ENCODE results near the gene NKX1-2.

The NKX1-2 gene

DNA sequence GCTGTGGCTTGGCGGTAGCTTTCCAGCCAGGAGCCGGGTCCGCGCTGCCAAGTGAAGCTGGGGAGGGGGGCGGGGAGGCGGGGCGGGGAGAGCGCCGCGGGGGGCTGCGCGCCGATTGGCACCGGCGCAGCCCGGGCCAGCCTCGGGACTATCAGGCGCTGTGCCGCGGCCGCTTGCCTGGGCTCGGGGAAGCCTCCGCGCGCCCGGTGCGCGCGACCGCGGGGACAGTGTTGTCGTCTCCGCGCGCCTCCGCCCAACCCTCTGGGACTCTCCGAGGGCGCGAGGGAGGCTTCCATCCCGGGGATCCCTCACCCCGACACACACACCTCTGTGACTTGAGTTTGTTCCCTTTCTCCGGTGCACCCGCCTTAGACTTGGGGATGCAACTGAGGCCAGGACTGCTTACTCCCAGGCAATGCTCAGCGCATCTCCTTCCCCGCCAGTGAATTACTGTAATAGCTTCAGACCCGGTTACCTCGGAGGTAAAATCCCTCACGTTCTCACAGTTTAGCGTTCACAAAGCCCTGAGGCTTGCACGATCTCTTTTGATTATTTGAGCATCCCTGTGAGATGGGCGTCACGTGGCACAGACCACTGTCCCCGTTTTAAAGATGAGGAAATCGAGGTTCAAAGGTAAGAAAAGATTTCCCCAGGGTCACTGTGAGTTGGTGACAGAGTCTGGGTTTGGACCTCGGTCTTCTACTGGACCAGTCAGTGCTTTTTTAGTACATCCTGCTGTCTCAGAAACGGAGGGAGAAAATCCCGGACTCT, at the start of gene NKX1-2:
Gene NKX1-2 (minus strand): TSS at position 24 of the 771 bp plus-strand sequence. CDS start 92 bp downstream, outside the sequence.
- in situ Hi-C loops (cut with MboI; ENCODE audit: low sequenced_read_pairs) = no loop called here

DNA sequence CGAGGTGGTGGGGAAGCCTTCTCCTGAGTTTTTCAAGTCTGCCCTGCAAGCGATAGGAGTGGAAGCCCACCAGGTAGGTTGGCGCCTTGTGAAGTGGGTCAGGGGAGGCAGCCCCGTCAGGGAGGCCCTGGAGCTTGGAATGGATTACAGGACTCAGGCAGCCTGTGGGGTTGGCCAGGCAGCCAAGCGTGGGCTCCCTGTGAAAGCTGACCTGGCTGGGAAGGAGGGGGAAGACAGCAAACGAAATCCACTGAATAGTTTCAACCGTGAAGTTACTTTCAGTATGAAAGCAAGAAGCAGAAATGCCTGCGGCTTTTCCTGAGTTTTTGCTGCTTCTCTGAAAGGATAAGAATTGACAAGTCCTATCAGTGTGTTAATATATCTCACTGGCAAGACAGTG, 48.2 kb upstream of the NKX1-2 start:
- in situ Hi-C loops (cut with MboI; ENCODE audit: low sequenced_read_pairs) = no loop called here

DNA sequence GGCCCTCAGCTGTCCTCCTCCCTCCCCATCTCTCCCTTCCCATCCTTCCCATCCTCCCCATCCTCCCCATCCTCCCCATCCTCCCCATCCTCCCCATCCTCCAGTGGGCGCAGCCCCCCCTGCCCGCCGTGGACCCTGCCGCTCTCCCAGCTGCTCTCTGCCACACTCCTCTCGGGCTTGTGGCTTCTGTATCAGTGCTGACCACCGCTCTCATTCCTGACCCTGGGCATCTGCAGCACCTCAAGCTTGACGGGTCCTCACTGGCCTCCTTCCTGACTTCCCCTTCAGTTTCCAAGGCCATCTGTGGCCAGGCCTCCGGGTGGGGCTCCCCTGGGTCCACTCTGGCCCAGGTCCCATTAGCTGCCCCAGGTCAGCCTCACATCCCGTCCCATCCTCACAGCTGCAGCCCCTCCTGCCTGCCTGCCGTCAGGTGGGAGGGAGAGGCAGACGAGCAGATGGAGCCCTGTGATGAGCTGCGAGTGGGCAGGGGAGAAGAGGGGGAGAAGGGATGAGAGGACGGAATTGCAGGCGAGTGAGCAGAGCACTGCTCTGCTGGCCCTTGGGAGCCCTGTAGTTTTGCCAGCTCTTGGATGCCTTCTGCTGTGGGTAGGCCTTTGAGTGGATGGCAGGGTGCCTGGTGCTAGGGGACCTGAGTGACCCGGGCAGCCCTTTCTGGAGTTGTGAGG, 47.5 kb upstream of the NKX1-2 start:
- in situ Hi-C loops (cut with MboI; ENCODE audit: low sequenced_read_pairs) = no loop called here

DNA sequence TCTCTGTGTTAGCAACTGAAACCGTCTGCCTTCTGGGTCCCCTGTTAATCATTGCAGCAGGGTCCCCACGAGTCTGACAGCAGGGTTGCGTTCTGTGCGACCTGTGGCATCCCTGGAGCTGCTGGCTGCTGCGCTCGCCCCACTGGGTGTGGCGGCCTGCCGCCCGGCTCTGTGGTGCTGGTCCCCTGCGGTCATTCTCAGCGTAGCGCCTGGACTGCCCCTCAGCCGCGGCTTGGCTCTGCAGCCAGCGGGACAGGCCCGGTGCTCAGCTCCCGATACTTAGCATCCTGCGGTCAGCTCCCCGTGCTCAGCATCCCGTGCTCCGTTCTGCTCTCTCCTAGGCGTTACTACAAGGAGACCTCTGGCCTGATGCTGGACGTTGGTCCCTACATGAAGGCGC, 46.8 kb upstream of the NKX1-2 start:
- in situ Hi-C loops (cut with MboI; ENCODE audit: low sequenced_read_pairs) = no loop called here

DNA sequence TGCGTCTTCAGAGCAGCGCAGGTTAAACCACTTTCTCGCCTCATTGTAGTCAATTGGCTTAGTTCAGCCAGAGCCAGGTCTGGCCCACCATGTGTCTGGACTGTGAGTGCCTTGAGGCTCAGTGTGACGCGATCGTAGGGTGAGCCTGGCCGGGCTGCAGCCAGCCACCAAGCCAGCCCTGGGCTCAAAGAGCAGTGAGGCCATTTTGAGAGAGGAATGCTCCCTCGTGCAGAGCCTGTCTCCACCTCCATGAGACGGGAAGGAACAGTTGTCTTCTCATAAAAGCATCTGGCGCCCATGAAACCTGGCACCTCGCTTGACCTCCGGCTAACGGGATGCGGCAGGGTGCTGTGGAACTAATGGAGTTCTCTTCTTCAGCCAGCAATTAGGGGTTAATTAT, 46.3 kb upstream of the NKX1-2 start:
- in situ Hi-C loops (cut with MboI; ENCODE audit: low sequenced_read_pairs) = no loop called here

DNA sequence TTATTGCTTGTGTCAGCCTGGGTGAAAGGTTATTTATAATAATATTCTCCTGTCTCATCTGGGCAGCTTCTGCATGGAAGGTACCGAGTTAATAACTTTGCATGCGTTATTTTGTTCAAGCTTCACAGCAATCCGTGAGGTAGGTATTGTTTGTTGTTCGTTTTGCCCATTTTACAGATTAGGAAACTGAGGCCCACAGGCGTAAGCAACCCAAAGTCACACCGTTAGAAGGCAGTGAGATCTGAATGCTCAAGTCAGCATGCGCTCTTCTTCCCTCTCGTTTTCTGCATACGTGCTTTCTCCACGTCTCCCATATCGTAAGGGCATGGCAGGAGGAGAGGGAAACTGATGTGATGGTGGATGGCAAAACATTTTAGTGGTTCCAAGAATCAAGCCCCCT, 45.9 kb upstream of the NKX1-2 start:
- in situ Hi-C loops (cut with MboI; ENCODE audit: low sequenced_read_pairs) = no loop called here

DNA sequence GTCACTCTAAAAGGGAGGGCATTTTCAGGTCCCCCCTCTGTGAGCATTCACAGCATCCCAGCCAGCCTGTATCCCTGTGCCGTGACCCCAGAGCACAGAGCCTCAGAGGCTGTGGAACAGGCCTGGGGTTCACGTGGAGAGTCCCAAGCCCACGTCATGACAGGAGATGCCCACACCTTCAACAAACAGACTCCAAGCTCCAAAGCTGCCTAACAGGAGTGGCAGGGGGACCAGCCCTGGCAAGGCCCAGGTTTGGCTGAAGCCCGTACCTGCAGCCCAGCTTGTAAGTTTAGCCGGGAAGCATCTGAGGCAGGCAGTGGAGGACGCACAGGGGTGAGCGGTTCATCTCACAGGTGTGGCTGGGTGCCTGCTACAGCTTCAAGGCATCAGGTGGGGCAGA, 45.3 kb upstream of the NKX1-2 start:
- in situ Hi-C loops (cut with MboI; ENCODE audit: low sequenced_read_pairs) = no loop called here

DNA sequence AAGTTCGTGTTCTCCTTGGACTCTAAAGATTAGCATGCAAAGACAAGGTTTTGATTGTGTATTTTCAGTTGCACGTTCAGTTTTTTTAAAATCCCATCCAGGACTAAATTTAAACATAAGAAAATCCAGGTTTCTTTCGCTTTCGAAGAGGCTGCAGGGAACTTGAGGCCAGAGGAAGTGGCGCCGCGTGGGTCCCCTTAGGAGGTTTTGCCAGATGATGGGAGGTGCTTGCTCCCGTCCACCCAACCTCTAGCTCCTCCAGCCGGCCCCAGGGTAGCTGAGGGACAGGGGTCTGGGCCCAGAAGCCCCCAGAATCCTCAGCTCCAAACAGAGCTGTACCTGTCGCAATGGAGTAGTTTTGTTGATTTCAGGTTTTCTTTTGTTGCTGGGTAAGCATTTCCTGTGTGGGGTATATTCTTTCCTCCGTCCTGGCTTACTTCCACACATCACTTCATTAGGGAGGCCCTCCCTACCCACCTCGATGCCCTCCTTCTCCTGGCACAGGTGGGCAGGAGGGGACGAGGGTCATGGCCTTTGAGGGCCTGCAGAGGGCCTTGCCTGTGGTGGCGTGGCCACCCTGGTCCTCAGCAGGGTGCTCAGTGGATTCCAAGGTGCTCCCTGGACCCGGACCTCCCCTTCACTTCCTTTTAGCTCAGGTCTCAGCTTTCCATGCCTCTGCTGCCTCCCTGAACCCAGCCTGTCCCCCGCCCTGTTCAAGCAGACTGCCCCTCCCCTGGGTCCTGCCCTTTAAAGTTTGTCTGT, 44.4 kb upstream of the NKX1-2 start:
- in situ Hi-C loops (cut with MboI; ENCODE audit: low sequenced_read_pairs) = no loop called here

DNA sequence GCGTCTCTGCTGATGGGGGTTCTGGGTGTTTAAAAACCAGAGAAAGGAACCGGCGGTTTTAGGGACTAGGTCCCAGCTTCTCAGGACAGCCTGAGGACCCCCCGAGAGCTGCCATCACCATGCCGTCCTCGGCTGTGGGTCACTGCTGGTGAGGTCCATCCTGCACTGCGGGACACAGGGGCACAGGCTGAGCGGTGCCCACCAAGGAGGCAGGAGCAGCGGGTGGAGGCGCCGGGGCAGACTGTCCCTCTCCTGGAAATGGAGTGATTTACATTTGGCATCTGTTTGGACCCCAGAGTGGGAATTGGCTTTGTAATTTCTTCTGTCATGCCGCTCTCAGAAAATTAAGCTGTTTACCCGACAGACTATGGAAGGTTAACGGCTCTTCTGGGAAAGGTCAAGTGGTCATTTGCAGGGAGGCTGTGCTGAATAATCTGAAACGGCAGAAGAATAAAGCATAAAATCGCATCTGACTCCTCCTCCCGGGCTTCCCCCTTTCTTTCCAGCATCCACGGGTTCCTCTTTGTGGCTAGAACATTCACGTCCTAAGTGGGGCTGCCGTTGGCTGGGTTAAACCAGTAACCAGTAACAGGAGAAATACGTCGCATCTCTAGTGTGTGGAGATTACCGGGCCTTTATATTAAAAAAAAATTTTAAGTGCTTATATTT, 43.5 kb upstream of the NKX1-2 start:
- in situ Hi-C loops (cut with MboI; ENCODE audit: low sequenced_read_pairs) = no loop called here

DNA sequence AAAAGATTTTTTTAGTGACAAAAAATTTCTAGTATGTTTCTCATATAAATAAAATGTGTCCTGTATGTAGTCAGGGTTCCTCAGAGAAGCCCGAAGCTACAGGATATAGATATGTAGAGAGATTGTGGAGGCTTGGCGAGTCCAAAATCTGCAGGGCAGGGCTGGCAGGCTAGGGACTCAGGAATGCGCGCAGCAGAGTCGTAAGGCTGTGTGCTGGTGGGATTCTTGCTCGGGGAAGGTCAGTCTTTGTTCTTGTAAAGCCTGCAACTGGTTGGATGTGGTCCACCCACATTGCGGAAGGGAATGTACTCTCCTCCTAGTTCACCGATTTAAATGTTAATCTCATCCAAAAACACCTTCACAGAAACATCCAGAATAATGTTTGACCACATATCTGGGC, 42.4 kb upstream of the NKX1-2 start:
- in situ Hi-C loops (cut with MboI; ENCODE audit: low sequenced_read_pairs) = no loop called here

DNA sequence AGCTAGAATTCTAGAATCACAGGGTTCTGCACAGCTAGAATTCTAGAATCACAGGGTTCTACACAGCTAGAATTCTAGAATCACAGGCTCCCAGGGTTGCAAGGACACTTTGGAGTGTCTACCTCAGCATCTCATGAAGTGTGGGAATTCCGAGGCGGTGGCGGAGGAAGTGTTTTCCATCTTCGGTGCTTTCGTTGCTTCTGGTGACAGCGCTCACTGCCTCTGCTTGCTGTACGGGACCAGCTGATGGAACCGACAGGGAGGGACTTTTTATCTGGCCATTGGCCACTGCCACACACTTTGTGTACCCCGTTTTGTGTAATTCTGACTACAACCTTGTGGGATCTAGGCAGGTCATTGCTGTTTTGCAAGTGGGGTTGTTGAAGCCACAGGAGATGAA, 41.3 kb upstream of the NKX1-2 start:
- in situ Hi-C loops (cut with MboI; ENCODE audit: low sequenced_read_pairs) = no loop called here

DNA sequence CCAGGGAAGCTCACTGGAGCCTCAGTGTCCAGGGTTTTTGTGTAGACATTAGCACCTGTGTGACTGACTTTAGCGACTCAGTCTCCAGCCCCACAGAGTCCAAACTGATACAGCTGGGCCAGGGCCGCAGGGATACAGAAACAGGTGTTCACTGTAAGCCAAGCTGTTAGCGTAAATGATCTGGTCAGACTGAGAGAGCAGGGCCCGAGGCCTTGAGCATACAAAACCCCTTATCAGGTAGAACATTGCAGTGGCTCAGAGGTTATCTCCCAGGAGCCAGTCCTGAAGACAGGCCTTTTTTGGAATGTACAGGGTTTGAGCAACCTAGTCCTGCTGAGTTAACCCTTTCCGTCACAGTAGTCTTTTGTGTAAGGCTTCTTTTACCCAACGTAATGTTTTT, 36.8 kb upstream of the NKX1-2 start:
- in situ Hi-C loops (cut with MboI; ENCODE audit: low sequenced_read_pairs) = no loop called here

DNA sequence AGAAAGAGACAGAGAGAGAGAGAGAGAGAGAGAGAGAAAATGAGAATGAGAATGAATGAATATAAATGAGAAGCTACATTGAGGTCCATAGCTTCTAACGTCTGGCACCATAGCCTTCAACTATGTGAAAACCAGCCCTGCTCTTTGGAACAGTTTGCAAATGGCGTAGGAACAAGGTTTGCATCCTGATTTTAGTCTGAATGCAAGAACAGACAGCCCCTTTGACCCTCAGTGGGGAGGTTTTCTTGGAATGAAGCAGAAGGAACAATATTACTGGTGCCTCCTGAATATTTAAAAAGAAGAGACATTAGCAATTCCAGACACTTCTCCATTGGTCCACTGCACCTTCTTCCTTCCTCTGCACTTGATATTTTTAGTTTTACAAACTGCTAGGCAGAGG, 34.8 kb upstream of the NKX1-2 start:
- in situ Hi-C loops (cut with MboI; ENCODE audit: low sequenced_read_pairs) = no loop called here

DNA sequence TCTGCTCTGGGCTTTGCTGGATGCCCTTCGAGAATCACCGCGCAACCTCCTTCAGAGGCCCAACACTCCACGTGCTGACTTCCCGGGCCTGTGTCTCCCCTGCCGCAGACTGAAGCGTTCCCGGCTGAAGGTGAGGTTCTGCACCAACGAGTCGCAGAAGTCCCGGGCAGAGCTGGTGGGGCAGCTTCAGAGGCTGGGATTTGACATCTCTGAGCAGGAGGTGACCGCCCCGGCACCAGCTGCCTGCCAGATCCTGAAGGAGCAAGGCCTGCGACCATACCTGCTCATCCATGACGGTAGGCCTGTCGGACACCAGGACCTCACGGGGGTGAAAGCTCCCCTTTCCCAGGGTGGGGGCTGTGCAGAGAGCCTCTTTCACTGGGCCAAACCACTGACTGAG, 34.2 kb upstream of the NKX1-2 start:
- in situ Hi-C loops (cut with MboI; ENCODE audit: low sequenced_read_pairs) = no loop called here

DNA sequence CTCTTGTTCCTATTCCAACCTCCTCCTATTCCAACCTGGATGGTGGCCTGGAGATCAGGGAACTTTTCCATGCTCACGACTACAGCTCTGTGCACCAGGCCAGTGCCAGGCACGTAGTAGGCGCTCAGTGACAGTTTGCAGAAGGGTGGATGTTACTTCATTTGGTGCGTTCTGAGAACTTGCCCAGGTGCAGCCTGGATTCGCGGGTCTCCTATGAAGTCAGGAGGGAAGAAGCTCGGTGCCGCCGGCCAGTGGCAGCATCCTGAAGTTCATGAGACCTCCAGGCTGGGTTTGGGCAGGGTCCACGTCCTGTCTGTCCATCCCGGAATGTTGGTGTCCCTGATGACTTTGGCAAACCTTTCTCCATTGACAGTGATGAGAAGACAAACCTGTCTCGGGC, 33.0 kb upstream of the NKX1-2 start:
- in situ Hi-C loops (cut with MboI; ENCODE audit: low sequenced_read_pairs) = no loop called here

DNA sequence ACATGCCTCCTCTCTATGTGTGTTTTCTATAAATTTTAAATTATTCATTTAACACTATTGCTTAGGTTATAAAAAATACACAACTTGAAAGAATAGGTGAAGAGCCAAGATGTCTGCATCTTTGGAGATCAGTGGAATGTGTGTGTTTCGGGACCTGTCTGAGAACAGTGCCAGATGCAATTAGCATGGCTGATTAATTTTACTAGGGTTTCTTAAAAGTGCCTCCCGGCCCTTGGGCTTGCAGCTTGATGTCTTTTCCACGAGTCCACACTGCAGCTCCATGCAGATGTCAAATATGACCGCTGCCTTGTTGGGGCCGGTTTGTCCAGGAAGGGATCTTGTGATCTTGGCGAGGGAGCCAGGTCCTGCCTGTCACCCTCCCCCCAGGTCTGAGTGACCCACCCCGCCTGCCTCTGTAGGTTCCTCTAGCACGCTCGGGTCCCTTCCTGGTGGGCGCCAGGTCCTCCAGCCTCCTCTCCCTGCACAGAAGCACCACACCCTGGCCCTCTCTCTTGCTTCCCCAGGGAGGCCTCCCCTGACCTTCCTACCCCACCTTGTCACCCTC, 32.5 kb upstream of the NKX1-2 start:
- in situ Hi-C loops (cut with MboI; ENCODE audit: low sequenced_read_pairs) = no loop called here

DNA sequence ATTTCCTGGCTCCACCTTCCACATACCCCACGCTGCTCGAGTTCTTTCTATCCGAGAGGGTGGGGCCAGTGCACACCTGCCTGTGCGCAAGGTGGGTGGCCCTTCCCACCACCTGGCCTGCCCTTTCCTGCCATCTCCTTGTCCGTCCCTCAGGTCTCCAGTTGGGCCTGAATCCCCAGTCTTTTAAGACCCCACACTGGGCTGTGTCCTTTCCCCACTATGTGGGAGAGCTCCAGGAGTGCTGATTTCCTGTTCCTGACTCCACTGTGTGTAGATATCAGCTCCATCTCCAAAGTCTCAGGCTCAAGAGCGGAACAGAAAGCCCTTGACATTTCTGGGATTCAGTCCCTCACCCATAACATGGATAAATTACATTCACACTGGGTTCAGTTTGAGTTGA, 31.9 kb upstream of the NKX1-2 start:
- in situ Hi-C loops (cut with MboI; ENCODE audit: low sequenced_read_pairs) = no loop called here

DNA sequence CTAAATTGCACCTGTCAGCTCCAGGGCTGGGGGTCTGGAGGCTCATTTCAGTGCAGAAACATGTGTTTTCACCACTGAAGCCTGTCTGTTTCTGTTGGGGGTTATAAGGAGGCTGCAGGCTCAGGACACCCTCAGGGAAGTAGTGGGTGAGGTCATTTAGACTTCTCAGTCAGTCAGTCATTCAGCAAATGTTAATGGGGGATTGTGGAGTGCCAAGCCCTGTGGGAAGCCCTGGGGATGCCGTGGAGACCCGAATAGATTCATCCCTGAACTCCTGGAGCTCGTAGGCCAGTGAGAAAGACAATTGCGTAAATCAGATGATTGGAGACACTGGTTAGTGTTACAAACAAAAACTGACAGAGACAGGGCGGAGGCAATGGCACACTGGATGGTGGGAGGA, 31.0 kb upstream of the NKX1-2 start:
- in situ Hi-C loops (cut with MboI; ENCODE audit: low sequenced_read_pairs) = no loop called here

DNA sequence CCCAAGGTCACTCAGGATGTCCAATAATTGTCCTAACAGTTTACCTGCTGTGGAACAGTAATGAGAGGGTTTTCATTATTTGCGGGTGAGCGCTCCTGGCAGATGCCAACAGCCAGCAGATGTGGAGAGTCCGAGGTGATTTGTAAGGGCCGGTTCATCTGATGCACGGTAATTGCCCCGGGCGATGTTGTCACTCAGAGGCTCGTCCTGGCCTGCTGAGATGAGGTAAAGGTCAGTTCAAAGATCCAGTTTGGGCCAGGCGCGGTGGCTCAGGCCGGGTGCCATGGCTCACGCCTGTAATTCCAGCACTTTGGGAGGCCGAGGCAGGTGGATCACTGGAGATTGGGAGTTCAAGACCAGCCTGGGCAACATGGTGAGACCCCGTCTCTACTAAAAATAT, 28.7 kb upstream of the NKX1-2 start:
- in situ Hi-C loops (cut with MboI; ENCODE audit: low sequenced_read_pairs) = no loop called here

DNA sequence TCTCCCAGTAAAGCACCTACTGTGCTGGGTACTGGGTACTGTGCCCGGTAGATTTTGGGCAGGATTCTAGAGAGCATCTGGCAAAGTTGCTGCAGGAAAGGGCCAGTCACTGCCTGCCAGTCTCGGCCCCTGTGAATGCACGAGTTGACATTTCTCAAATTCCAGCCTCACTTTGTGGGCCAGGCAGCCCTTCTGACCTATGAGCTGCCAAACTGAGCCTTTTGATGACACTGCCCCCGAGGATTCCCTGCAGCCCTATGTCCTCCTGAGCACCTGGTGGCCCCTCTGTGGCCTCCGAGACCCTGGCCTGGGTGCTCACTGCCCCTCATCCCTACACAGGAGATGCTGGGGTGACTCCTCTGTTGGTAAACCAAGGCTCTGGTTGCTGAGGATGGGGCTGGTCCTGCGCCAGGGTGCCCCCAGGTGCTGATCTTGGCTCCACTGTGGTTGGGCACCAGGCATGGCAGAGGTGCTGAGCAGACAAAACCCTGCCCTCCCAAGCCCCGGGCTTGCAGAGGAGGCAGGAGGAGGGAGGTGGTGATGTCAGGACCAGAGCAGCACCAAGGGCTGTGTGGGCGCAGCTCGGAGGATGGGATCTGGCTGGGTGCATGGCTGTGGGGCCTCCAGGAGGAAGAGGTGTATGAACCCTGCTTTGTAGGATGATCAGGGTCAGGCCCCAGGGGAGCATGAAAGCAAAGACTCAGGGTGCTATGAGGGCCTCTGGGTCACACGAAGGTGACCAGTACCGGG, 28.0 kb upstream of the NKX1-2 start:
- in situ Hi-C loops (cut with MboI; ENCODE audit: low sequenced_read_pairs) = no loop called here
